ENCODE results near the gene AKAP9.

- TF ChIP-seq CTCF (IDR thresholded peaks at IDR 0.05; ENCODE audit: extremely low read depth in 1 of 2, insufficient read depth in 1 of 2, low read depth in 1 of 2, low read length in 2 of 2) (no peak), MAX (IDR thresholded peaks at IDR 0.05; ENCODE audit: insufficient read depth, insufficient read length) (no peak), GATA2 (IDR thresholded peaks at IDR 0.05; ENCODE audit: insufficient read depth, insufficient read length, low read depth, low read length) (no peak), POLR2A (IDR thresholded peaks at IDR 0.05; ENCODE audit: low read depth, low read length) (no peak), EZH2 (IDR thresholded peaks at IDR 0.05; ENCODE audit: borderline replicate concordance, low read depth, low read length, severe bottlenecking) (no peak), POLR2AphosphoS5 (IDR thresholded peaks at IDR 0.05; ENCODE audit: insufficient read depth, low read depth, low read length) (no peak), MYC (IDR thresholded peaks at IDR 0.05; ENCODE audit: low read depth, low read length) (no peak)
Measured at GRCh38 chr7:92119213-92119759, 178.6 kb downstream of the AKAP9 start.

Data from endothelial cell of umbilical vein (primary cell).